Measurements from ENCODE around the gene TMEM95. TPM values are rescaled to one million over a fixed set of nuclear protein-coding genes. Genes with fewer than 3 reads are reported as not detected.

The TMEM95 gene
- total and polyA plus RNA-seq, 10 donors: not detected

- Histone ChIP-seq H3K4me1 (peaks cover 28 to 64% (median 44%) of the 10 kb centered on the region in 6 donors), H3K36me3 (peaks cover 0 to 75% (median 38%) of the 10 kb centered on the region in 6 donors), H3K9me3 (no peaks in the 10 kb centered on the region), H3K4me3 (no peak overlapping the region), H3K27ac (no peak overlapping the region), H3K27me3 (replicated peaks in 1 of 7) (no peaks in the 10 kb centered on the region)
- intact Hi-C loops (cut with DNase I; ENCODE audit: low total_unique reads): loop anchor here (10.0 kb wide), 2 partner anchors 54 to 226 kb away; partner anchors contain the start of genes CD68 and YBX2
- TF ChIP-seq POLR2AphosphoS5 (IDR thresholded peaks at IDR 0.05): peak; percentile 28 to 78 (median 42)
- TF ChIP-seq, protein P1, sequence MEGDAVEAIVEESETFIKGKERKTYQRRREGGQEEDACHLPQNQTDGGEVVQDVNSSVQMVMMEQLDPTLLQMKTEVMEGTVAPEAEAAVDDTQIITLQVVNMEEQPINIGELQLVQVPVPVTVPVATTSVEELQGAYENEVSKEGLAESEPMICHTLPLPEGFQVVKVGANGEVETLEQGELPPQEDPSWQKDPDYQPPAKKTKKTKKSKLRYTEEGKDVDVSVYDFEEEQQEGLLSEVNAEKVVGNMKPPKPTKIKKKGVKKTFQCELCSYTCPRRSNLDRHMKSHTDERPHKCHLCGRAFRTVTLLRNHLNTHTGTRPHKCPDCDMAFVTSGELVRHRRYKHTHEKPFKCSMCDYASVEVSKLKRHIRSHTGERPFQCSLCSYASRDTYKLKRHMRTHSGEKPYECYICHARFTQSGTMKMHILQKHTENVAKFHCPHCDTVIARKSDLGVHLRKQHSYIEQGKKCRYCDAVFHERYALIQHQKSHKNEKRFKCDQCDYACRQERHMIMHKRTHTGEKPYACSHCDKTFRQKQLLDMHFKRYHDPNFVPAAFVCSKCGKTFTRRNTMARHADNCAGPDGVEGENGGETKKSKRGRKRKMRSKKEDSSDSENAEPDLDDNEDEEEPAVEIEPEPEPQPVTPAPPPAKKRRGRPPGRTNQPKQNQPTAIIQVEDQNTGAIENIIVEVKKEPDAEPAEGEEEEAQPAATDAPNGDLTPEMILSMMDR (IDR thresholded peaks at IDR 0.05 in 8 of 11, conservative IDR thresholded peaks at IDR 0.05 in 3 of 11): no peak
- DNase-seq: no peak
- WGBS, 5 donors: 78 to 89% (median 81%) methylated on average over 18 to 19 of the region's 19 CpGs
Observed at GRCh38 chr17:7348478-7349242, 6.3 kb upstream of the TMEM95 start.

DNA sequence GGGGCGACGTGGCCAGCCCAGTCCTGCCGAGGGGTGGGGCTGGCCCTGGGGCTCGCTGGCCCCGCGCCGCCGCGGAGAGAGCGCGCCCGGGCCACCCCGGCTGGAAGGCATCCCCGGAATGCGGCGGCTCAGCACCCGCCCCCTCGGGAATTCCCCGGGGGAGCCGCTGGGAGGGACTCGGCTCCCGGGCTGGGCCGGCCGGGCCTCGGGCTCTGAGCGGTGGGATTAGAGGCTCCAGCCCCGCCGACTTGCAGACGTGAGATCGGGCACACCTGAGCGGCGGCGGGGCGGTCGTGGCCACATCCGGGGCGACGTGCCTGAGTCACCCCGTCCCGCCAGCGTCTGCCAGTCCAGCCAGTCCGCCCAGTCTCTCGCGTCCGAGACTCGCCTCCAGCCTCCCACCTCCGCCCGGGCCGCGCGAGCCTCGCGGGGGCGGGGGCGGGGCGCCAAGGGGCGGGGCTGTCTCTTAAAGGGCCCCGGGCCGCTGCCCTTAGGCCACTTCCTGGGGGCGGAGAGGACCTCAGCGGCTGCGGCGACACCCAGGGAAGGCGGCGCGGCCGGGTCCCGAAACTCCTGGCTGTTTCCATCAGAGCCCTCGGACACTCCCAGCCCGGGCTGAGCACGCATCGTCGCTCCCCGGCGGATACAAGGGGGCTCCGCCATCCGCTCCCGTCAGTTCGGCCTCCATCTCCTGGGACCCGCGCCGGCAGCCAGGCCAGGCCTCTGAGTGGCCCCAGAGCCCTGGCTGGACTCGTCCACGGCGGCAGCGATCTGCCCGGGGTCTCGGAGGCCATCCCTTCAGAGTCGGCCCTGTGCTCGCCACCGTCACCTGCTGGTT lies 3.1 kb upstream of the TMEM95 start, which contains the start of gene KCTD11:
TSS of gene KCTD11 (plus strand) at position 498 of the 838 bp plus-strand sequence.
- DNase-seq: peak; percentile 94

DNA sequence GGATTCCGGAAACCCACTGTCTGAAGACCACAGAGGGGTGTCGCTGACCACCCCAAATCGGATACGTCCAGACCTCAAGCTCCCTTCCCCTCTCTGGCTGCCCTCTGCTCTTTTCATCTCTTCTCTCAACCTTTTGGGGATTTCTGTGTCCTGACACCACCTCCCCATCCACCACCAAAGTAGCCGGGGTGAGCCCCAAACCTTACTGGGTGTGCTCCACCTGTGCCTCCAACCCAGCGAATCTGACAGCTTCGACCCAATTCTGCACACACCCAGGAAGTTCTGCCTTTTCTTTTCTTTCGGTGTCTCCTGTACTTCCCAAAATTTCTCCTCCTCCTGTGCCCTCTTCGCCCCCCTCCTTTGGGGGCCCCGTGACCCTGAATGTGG lies 2.5 kb upstream of the TMEM95 start:
- peak overlapping the region; percentile 58 to 88 (median 74) for H3K4me3 ChIP-seq
- H3K4me1 ChIP-seq: peaks cover 32 to 92% (median 59%) of the 10 kb centered on the region in 6 donors
- no peak for TF ChIP-seq POLR2AphosphoS5 (IDR thresholded peaks at IDR 0.05)
- TF ChIP-seq, protein P1 (IDR thresholded peaks at IDR 0.05 in 8 of 11, conservative IDR thresholded peaks at IDR 0.05 in 3 of 11): peak in 3 of 11 experiments; percentile 22 to 40 (median 25)
- TF ChIP-seq POLR2A (IDR thresholded peaks at IDR 0.05): no peak
- peaks cover 0 to 37% (median 10%) of the 10 kb centered on the region in 6 donors for H3K36me3 ChIP-seq
- WGBS, 5 donors: 26 to 35% (median 29%) methylated on average over 10 of the region's 10 CpGs
- H3K27ac ChIP-seq: peak overlapping the region; percentile 86 to 94 (median 91)
- no peak for DNase-seq
- no peaks in the 10 kb centered on the region for H3K27me3 ChIP-seq (replicated peaks in 1 of 7)
- intact Hi-C loops (cut with DNase I; ENCODE audit: low total_unique reads): loop anchor here (10.0 kb wide), 1 partner anchor 162 kb away; no protein-coding TSS in a partner anchor
- no peaks in the 10 kb centered on the region for H3K9me3 ChIP-seq

More for the DNA sequence above, 3.1 kb upstream of the TMEM95 start, which contains the start of gene KCTD11:
- WGBS, 5 donors: 1 to 5% (median 3%) methylated on average over 19 to 91 of the region's 91 CpGs
- TF ChIP-seq POLR2AphosphoS5 (IDR thresholded peaks at IDR 0.05) (peak; percentile 77 to 85 (median 83)), POLR2A (IDR thresholded peaks at IDR 0.05) (peak in 1 of 3 donors; percentile 6)
- TF ChIP-seq, protein P1 (IDR thresholded peaks at IDR 0.05 in 8 of 11, conservative IDR thresholded peaks at IDR 0.05 in 3 of 11): peak in 2 of 11 experiments; percentile 11 to 15
- Histone ChIP-seq H3K36me3 (peaks cover 0 to 43% (median 16%) of the 10 kb centered on the region in 6 donors), H3K27ac (peak within 1 kb of the TSS; percentile 86 to 94 (median 91)), H3K4me3 (peak within 1 kb of the TSS; percentile 58 to 88 (median 74)), H3K9me3 (no peaks in the 10 kb centered on the region), H3K27me3 (replicated peaks in 1 of 7) (no peaks in the 10 kb centered on the region), H3K4me1 (peaks cover 32 to 92% (median 59%) of the 10 kb centered on the region in 6 donors)
- intact Hi-C loops (cut with DNase I; ENCODE audit: low total_unique reads): loop anchor here (10.0 kb wide), 1 partner anchor 163 kb away; no protein-coding TSS in a partner anchor

Data from spleen (tissue), 11 donors.